ENCODE measurements around the gene PKDREJ.

DNA sequence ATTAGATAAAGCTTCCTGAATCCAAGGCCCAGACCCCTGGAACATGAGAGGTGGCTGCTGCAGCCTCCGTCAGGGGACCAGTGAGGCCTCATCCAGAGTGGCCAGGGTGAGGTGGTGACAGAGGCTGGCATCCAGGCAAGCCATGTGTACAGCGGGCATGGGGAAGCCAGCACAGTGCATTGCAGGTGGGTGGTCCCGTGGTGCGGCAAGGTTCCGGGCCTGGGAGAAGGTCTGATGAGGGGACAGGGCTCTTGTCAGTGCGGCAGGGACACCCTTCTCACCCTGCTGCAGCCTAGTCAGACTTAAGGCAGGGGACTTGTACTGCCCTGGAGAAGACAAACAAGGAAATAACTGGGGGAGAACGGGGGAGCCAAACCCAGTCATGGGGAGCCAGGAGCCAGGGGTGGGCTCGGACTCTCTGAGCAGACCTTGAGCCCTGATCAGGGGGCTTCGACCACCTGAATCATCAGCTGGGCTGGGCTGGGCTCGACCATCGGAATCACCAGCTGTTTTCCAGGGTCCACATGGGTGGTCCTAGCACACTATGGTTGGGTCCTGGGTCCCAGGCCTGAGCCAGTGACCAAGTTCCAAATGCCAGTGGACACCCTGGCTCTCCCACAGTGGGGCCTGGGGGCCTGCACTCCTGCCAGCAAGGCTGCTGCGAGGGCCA lies 9.8 kb upstream of the PKDREJ start:
- TF ChIP-seq, protein P1, sequence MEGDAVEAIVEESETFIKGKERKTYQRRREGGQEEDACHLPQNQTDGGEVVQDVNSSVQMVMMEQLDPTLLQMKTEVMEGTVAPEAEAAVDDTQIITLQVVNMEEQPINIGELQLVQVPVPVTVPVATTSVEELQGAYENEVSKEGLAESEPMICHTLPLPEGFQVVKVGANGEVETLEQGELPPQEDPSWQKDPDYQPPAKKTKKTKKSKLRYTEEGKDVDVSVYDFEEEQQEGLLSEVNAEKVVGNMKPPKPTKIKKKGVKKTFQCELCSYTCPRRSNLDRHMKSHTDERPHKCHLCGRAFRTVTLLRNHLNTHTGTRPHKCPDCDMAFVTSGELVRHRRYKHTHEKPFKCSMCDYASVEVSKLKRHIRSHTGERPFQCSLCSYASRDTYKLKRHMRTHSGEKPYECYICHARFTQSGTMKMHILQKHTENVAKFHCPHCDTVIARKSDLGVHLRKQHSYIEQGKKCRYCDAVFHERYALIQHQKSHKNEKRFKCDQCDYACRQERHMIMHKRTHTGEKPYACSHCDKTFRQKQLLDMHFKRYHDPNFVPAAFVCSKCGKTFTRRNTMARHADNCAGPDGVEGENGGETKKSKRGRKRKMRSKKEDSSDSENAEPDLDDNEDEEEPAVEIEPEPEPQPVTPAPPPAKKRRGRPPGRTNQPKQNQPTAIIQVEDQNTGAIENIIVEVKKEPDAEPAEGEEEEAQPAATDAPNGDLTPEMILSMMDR (conservative IDR thresholded peaks at IDR 0.05; ENCODE audit: low read depth in 2 of 2): no peak
- TF ChIP-seq, protein P2, sequence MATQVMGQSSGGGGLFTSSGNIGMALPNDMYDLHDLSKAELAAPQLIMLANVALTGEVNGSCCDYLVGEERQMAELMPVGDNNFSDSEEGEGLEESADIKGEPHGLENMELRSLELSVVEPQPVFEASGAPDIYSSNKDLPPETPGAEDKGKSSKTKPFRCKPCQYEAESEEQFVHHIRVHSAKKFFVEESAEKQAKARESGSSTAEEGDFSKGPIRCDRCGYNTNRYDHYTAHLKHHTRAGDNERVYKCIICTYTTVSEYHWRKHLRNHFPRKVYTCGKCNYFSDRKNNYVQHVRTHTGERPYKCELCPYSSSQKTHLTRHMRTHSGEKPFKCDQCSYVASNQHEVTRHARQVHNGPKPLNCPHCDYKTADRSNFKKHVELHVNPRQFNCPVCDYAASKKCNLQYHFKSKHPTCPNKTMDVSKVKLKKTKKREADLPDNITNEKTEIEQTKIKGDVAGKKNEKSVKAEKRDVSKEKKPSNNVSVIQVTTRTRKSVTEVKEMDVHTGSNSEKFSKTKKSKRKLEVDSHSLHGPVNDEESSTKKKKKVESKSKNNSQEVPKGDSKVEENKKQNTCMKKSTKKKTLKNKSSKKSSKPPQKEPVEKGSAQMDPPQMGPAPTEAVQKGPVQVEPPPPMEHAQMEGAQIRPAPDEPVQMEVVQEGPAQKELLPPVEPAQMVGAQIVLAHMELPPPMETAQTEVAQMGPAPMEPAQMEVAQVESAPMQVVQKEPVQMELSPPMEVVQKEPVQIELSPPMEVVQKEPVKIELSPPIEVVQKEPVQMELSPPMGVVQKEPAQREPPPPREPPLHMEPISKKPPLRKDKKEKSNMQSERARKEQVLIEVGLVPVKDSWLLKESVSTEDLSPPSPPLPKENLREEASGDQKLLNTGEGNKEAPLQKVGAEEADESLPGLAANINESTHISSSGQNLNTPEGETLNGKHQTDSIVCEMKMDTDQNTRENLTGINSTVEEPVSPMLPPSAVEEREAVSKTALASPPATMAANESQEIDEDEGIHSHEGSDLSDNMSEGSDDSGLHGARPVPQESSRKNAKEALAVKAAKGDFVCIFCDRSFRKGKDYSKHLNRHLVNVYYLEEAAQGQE (IDR thresholded peaks at IDR 0.05; ENCODE audit: unreplicated experiment): no peak
- TF ChIP-seq EZH2 (IDR thresholded peaks at IDR 0.05; ENCODE audit: low read depth, unreplicated experiment) (no peak), ZNF114 (CRISPR knock-in tag; IDR thresholded peaks at IDR 0.05) (no peak), EZH2phosphoT487 (IDR thresholded peaks at IDR 0.05; ENCODE audit: unreplicated experiment) (no peak), STAT1 (IDR thresholded peaks at IDR 0.05; ENCODE audit: unreplicated experiment) (no peak), POLR2AphosphoS5 (IDR thresholded peaks at IDR 0.05; ENCODE audit: low read depth) (no peak), ZNF331 (CRISPR knock-in tag; IDR thresholded peaks at IDR 0.05; ENCODE audit: low read depth) (no peak)

All from GM23338 (cell line).